NCI-H1417 treated with DMSO at 0.1 percent for 48 hours (cell line): ENCODE results near the gene CERKL.

Experiments used
- DNase-seq: peaks from one replicate; lab custom pipeline; 2025; lab: John Stamatoyannopoulos, UW

CERKL gene

DNA sequence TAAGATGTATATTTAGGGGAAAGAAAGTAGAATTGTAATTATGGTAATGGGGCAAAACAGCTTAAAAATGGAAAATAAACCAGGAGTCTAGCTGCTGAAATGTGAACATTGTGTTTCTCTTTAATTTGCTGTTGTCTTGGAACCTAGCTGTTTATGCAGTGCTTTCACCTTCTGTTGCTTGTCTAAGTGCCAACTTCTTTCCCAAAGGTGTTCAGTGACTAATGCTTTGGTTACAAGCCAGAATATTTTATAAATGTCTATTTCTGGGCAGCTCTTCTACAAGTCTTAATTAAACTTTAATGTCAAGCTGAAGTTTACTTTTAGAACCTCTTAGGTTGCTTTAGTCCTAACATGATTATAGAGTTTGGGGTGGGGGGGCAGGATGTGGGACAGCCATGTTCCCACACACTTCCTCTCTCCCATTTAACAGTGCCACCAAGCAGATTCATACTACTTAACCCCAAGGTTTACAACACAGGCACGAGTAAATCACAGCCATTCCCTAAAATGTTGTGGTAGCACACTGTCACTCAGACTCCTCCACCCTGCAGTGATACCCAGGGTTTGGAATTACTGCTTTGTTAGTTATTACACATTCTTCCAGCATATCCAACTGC is 139.1 kb downstream of the CERKL start:
- no peak for DNase-seq

DNA sequence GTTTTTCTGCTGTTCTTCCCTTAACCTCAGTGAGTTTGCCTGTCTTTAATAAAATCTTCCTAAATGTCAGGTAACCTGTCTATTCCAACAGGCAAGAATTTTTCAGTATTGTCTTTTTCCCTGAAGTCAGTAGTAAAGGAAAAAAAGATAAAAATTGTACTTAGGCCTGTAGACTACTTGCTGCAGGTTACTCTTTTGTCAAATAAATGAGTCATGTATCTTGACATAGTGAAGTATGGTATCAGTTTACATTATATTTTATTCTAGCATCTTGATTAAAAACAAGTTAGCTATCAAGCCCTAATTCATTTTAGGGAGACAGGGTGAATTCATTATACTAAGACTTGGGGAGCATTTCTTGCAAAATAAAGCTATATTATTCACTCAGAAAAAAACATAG is 139.9 kb downstream of the CERKL start:
- no peak for DNase-seq

GRCh38 chr2:181515719-181516118 is 141.2 kb downstream of the CERKL start:
- no peak for DNase-seq

DNA sequence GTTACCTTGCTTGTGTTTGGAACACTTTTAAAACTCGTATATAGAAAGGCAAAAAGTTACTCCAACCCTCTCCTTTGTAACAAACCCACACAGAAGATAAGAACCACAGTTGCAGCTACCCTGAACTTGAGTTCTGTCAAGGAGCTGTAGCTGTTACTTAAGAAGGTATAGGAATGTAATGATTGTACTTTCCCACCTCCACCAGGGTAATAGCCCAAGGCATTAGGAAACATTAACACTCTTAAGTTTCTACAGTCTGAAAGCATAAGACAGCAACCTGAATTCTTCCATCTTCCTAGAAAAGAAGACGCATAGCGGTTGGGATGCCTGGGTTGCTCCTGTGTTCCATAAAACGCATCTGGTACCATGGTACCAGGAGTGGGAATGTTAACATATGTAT is 156.7 kb downstream of the CERKL start:
- no peak for DNase-seq

- DNase-seq = no peak
These were observed 157.7 kb downstream of the CERKL start for GRCh38 chr2:181499231-181499630.
